Endothelial cell of umbilical vein (primary cell): ENCODE results near the gene DDX49. TPM values are rescaled to one million over a fixed set of nuclear protein-coding genes. Genes with fewer than 3 reads are reported as not detected.

Experiments
- BruUV-seq: library from RNA; stranded (reverse); fragments of 400-500 nt; replicated peaks from 2 replicates; lab custom pipeline; 2021; lab: Mats Ljungman, UMichigan
- CTCF ChIA-PET: fragments of 300-600, 350-600 bp; sonication (Branson Sonifier 250); formaldehyde crosslinking; loops from one replicate; lab custom pipeline; 2021; ENCODE audit warnings: antibody characterized with exemption, inconsistent platforms; lab: Charles Lee
- POLR2A ChIA-PET: fragments of 300-600, 350-600 bp; sonication (Branson Sonifier 250); formaldehyde crosslinking; loops from one replicate; lab custom pipeline; 2021; ENCODE audit warnings: antibody characterized with exemption, inconsistent platforms; lab: Charles Lee
- DNase-seq: peaks from one replicate; pipeline ENCODE4 v3.0.0-alpha.2; 2011; ENCODE audit warnings: low read depth, low spot score
- FAIRE-seq: peaks from 2 replicates; lab custom pipeline; 2011; peaks lifted over from hg19 to GRCh38; lab: Jason Lieb, UNC
- H2AFZ ChIP-seq: 2 replicates; pipeline ENCODE4 v1.6.0; 2012; ENCODE audit warnings: low read depth, low read length, control low read depth, inconsistent platforms
- H3K27ac ChIP-seq: 2 replicates; pipeline ENCODE4 v1.5.1; 2011; ENCODE audit warnings: low read depth, mild to moderate bottlenecking, control low read depth, low read length, moderate library complexity; ENCODE audit not compliant: insufficient read depth
- H3K27me3 ChIP-seq, 2 experiments: 2 replicates each; pipeline versions ENCODE4 v1.6.0 to v1.6.1; 2011; ENCODE audit warnings: low read length in 2 of 2, mixed read lengths in 1 of 2; ENCODE audit not compliant: control insufficient read depth in 2 of 2, insufficient read depth in 2 of 2
- H3K36me3 ChIP-seq, 2 experiments: 2 replicates in 1 of 2; 3 replicates in 1 of 2; pipeline ENCODE4 v1.5.1; 2011; ENCODE audit warnings: low read length in 2 of 2, mild to moderate bottlenecking in 1 of 2, moderate library complexity in 1 of 2; ENCODE audit not compliant: control insufficient read depth in 2 of 2, insufficient read depth in 2 of 2; ENCODE audit errors: extremely low read depth in 1 of 2
- H3K4me1 ChIP-seq: 3 replicates; pipeline ENCODE4 v1.5.1; 2011; ENCODE audit warnings: mild to moderate bottlenecking, low read length; ENCODE audit not compliant: control insufficient read depth, insufficient read depth; ENCODE audit errors: extremely low read depth
- H3K4me2 ChIP-seq: 2 replicates; pipeline ENCODE4 v1.6.1; 2011; ENCODE audit warnings: low read length, control low read depth, mixed read lengths; ENCODE audit not compliant: insufficient read depth
- H3K4me3 ChIP-seq, 3 experiments: fragments of 200-600 bp in 1 of 3; sonication (generic), shearing (Covaris generic) in 1 of 3; replicated peaks in 1 of 3; 2 replicates each; pipeline ENCODE4 v1.5.1; 2011 to 2016; ENCODE audit warnings: control low read depth in 3 of 3, low read length in 3 of 3, mild to moderate bottlenecking in 2 of 3, inconsistent platforms in 1 of 3, low read depth in 1 of 3, moderate library complexity in 1 of 3; ENCODE audit not compliant: insufficient read depth in 1 of 3
- H3K79me2 ChIP-seq: 2 replicates; pipeline ENCODE4 v1.6.0; 2012; ENCODE audit warnings: low read length, inconsistent platforms; ENCODE audit not compliant: control insufficient read depth, insufficient read depth
- H3K9ac ChIP-seq: replicated peaks from 2 replicates; pipeline ENCODE3; 2011; ENCODE audit warnings: low read length, control low read depth; ENCODE audit not compliant: insufficient read depth; ENCODE audit errors: extremely low read depth
- H3K9me1 ChIP-seq: replicated peaks from 3 replicates; pipeline ENCODE4 v1.6.0; 2011; ENCODE audit warnings: mild to moderate bottlenecking, low read length; ENCODE audit not compliant: control insufficient read depth, insufficient read depth; ENCODE audit errors: extremely low read depth
- H3K9me3 ChIP-seq: replicated peaks from 2 replicates; pipeline ENCODE4 v1.5.1; 2012; ENCODE audit warnings: low read length, inconsistent platforms; ENCODE audit not compliant: control insufficient read depth, insufficient read depth
- H4K20me1 ChIP-seq: replicated peaks from 2 replicates; pipeline ENCODE3; 2011; ENCODE audit warnings: mild to moderate bottlenecking, low read length; ENCODE audit not compliant: control insufficient read depth, insufficient read depth; ENCODE audit errors: extremely low read depth
- EZH2 ChIP-seq: IDR thresholded peaks from 2 replicates; pipeline ENCODE4 v1.6.1; 2012; ENCODE audit warnings: borderline replicate concordance, low read depth, mild to moderate bottlenecking, moderate library complexity, low read length, inconsistent platforms; ENCODE audit not compliant: severe bottlenecking
- FOS ChIP-seq: IDR thresholded peaks from 2 replicates; pipeline ENCODE4 v1.6.1; 2011; ENCODE audit warnings: mild to moderate bottlenecking, low read length, moderate library complexity, borderline replicate concordance; ENCODE audit not compliant: insufficient read depth
- GATA2 ChIP-seq: IDR thresholded peaks from 2 replicates; pipeline ENCODE4 v1.7.0; 2011; ENCODE audit warnings: low read depth, mild to moderate bottlenecking, moderate library complexity, mixed read lengths, low read length; ENCODE audit not compliant: insufficient read length, insufficient read depth
- JUN ChIP-seq: IDR thresholded peaks from 2 replicates; pipeline ENCODE4 v1.6.1; 2011; ENCODE audit warnings: borderline replicate concordance, low read depth; ENCODE audit not compliant: insufficient read length, insufficient read depth
- MYC ChIP-seq: IDR thresholded peaks from one replicate; pipeline ENCODE4 v1.6.1; 2011; ENCODE audit warnings: mild to moderate bottlenecking, low read depth, low read length
- POLR2A ChIP-seq: IDR thresholded peaks from 2 replicates; pipeline ENCODE4 v1.6.1; 2012; ENCODE audit warnings: low read depth, mild to moderate bottlenecking, control low read depth, low read length
- POLR2AphosphoS5 ChIP-seq: IDR thresholded peaks from 2 replicates; pipeline ENCODE4 v1.6.1; 2012; ENCODE audit warnings: low read depth, mild to moderate bottlenecking, control low read depth, low read length, moderate library complexity; ENCODE audit not compliant: insufficient read depth
- dilution Hi-C: fragments of 300-500 bp; cut with MboI; formaldehyde crosslinking; loops from one replicate; pipeline ENCODE4 v1.15.0; 2019; ENCODE audit warnings: low sequenced_read_pairs; ENCODE audit not compliant: extremely low pct_ligation_motif_present
- intact Hi-C: fragments of 100-400 bp; cut with micrococcal nuclease; formaldehyde crosslinking; loops from one replicate; pipeline ENCODE4 v1.10.0; 2022
- polyA plus RNA-seq, 4 experiments: library from polyadenylated mRNA; depleted of rRNA in 3 of 4; stranded (reverse) in 3 of 4; unstranded in 1 of 4; fragments of >200 nt; gene quantifications; 2 replicates each; pipeline versions ENCODE4 v1.2.1 to v1.2.3, GENCODE V29; 2011 to 2012; ENCODE audit warnings: missing spikeins in 1 of 4
- total RNA-seq: library from RNA; stranded (reverse); gene quantifications from 2 replicates; pipeline ENCODE4 v1.2.3, GENCODE V29; 2021
- TF ChIP-seq, protein P1 (sequence below), 2 donors: IDR thresholded peaks; 1 replicate in 1 of 2; 2 replicates in 1 of 2; pipeline ENCODE4 v1.5.1; 2011; ENCODE audit warnings: low read length in 2 of 2, mild to moderate bottlenecking in 2 of 2, moderate library complexity in 2 of 2, control low read depth in 1 of 2, inconsistent platforms in 1 of 2, low read depth in 1 of 2; ENCODE audit not compliant: insufficient read depth in 1 of 2; ENCODE audit errors: extremely low read depth in 1 of 2
- TF ChIP-seq, protein P2 (sequence below): IDR thresholded peaks from 2 replicates; pipeline ENCODE4 v1.6.1; 2011; ENCODE audit not compliant: insufficient read depth, insufficient read length

DDX49 gene
- total and polyA plus RNA-seq, 2 donors (not counting 3 experiments of a cell fraction or from before 2014, with no cell fraction given) = 51.9 to 60.1 TPM

DNA sequence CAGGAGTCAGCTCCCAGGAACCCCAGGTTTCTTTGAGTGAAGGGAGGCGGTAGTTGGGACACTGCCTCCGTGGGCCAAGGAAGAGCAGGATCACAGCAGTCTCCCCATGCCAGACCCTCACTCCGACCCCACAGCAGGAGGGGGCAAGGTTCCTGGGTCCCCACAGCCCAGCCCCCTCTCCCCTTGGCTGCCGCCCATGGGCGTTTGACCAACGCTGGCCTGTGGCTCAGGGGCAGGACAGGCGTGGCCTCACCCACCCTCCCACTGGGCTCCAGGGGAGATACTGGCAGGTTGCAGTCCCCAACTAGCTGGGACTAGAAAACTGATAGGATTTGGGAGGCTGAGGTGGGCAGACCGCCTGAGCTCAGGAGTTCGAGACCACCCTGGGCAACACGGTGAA lies 9.5 kb upstream of the DDX49 start:
- BruUV-seq = no TSS peak
- no peak for FAIRE-seq
- dilution Hi-C loops = no loop called here

More for the DNA sequence above, 9.5 kb upstream of the DDX49 start:
- TF ChIP-seq GATA2 (no peak), JUN (no peak), EZH2 (no peak), FOS (no peak), POLR2AphosphoS5 (no peak), POLR2A (no peak), MYC (no peak)
- TF ChIP-seq, protein P1, sequence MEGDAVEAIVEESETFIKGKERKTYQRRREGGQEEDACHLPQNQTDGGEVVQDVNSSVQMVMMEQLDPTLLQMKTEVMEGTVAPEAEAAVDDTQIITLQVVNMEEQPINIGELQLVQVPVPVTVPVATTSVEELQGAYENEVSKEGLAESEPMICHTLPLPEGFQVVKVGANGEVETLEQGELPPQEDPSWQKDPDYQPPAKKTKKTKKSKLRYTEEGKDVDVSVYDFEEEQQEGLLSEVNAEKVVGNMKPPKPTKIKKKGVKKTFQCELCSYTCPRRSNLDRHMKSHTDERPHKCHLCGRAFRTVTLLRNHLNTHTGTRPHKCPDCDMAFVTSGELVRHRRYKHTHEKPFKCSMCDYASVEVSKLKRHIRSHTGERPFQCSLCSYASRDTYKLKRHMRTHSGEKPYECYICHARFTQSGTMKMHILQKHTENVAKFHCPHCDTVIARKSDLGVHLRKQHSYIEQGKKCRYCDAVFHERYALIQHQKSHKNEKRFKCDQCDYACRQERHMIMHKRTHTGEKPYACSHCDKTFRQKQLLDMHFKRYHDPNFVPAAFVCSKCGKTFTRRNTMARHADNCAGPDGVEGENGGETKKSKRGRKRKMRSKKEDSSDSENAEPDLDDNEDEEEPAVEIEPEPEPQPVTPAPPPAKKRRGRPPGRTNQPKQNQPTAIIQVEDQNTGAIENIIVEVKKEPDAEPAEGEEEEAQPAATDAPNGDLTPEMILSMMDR (IDR thresholded peaks at IDR 0.05; ENCODE audit: extremely low read depth in 1 of 2, insufficient read depth in 1 of 2, low read depth in 1 of 2, low read length in 2 of 2) = no peak
- TF ChIP-seq, protein P2, sequence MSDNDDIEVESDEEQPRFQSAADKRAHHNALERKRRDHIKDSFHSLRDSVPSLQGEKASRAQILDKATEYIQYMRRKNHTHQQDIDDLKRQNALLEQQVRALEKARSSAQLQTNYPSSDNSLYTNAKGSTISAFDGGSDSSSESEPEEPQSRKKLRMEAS = no peak
- intact Hi-C loops = loop anchor here (10.0 kb wide), 2 partner anchors 45 to 455 kb away; no protein-coding TSS in a partner anchor
- Histone ChIP-seq H3K27me3 (no peaks in the 10 kb centered on the region), H3K4me3 (no peak overlapping the region), H3K79me2 (peaks cover 13% of the 10 kb centered on the region), H3K36me3 (peaks cover 6 to 46% of the 10 kb centered on the region in 2 experiments), H3K9ac (no peak overlapping the region), H2AFZ (no peak overlapping the region), H3K4me1 (no peaks in the 10 kb centered on the region), H3K9me3 (no peaks in the 10 kb centered on the region), H3K4me2 (no peak overlapping the region), H4K20me1 (no peaks in the 10 kb centered on the region), H3K9me1 (no peaks in the 10 kb centered on the region), H3K27ac (no peak overlapping the region)
- POLR2A ChIA-PET = no interaction called here
- CTCF ChIA-PET = no interaction called here
- no peak for DNase-seq
